Right kidney (tissue), 9 donors: ENCODE measurements around the gene KANSL1L.
"Not testable (repeated sequence)": the region's sequence is repeated elsewhere in the genome, so short reads cannot be mapped to it uniquely, and the experiment has no call there.

Source experiments
- DNase-seq: peaks from one replicate; pipeline ENCODE4 v3.0.0-alpha.2; 2016
- long read RNA-seq, 8 donors: transcript quantifications; one replicate each; lab custom pipeline, GENCODE V29; 2026

The KANSL1L gene
- long read RNA-seq, donor 1, partial matches to known transcripts = 0 of 1 reads
- long read RNA-seq, donor 1, other reads (novel, unspliced or antisense) = 0 of 1 reads
- long read RNA-seq, donor 2, partial matches to known transcripts = 0 of 3 reads
- long read RNA-seq, donor 2, other reads (novel, unspliced or antisense) = 0 of 3 reads
- long read RNA-seq, donor 3, full-length matches to known transcripts = 1 of 1 reads
- long read RNA-seq, donor 3, partial matches to known transcripts = 0 of 1 reads
- long read RNA-seq, donor 3, other reads (novel, unspliced or antisense) = 0 of 1 reads
- long read RNA-seq, donor 4, full-length matches to known transcripts = 4 of 9 reads
- long read RNA-seq, donor 4, partial matches to known transcripts = 5 of 9 reads
- long read RNA-seq, donor 4, other reads (novel, unspliced or antisense) = 0 of 9 reads
- long read RNA-seq, donor 5, partial matches to known transcripts = 13 of 13 reads
- long read RNA-seq, donor 5, other reads (novel, unspliced or antisense) = 0 of 13 reads
- long read RNA-seq, donor 6, full-length matches to known transcripts = 2 of 7 reads
- long read RNA-seq, donor 6, partial matches to known transcripts = 5 of 7 reads
- long read RNA-seq, donor 6, other reads (novel, unspliced or antisense) = 0 of 7 reads
- long read RNA-seq, donor 7, partial matches to known transcripts = 7 of 10 reads
- long read RNA-seq, donor 7, other reads (novel, unspliced or antisense) = 0 of 10 reads
- long read RNA-seq, donor 8, full-length matches to known transcripts = 3 of 12 reads
- long read RNA-seq, donor 8, partial matches to known transcripts = 9 of 12 reads
- long read RNA-seq, donor 8, other reads (novel, unspliced or antisense) = 0 of 12 reads

GRCh38 chr2:210171309-210172218 lies at the start of gene KANSL1L:
Gene KANSL1L (minus strand): TSS chr2:210171409. CDS start chr2:210154582, 16,827 bp downstream.
- peak; percentile 94 for DNase-seq

- DNase-seq = no peak
Measured at GRCh38 chr2:210215120-210215519, 43.9 kb upstream of the KANSL1L start.

- no peak for DNase-seq
Measured at GRCh38 chr2:210210185-210210584, 39.0 kb upstream of the KANSL1L start.

- no peak for DNase-seq
Measured at GRCh38 chr2:210207929-210208328, 36.7 kb upstream of the KANSL1L start.

- no peak for DNase-seq
Measured at GRCh38 chr2:210203558-210203957, 32.3 kb upstream of the KANSL1L start.

- no peak for DNase-seq
Measured at GRCh38 chr2:210203147-210203546, 31.9 kb upstream of the KANSL1L start.

GRCh38 chr2:210199854-210200253 lies 28.6 kb upstream of the KANSL1L start:
- no peak for DNase-seq

GRCh38 chr2:210199186-210199765 lies 28.1 kb upstream of the KANSL1L start:
- DNase-seq = no peak

GRCh38 chr2:210198326-210198725 lies 27.1 kb upstream of the KANSL1L start:
- DNase-seq = no peak

- no peak for DNase-seq
Measured at GRCh38 chr2:210197720-210198119, 26.5 kb upstream of the KANSL1L start.

- DNase-seq = no peak
Measured at GRCh38 chr2:210195101-210195852, 24.1 kb upstream of the KANSL1L start.

GRCh38 chr2:210190345-210190744 lies 19.1 kb upstream of the KANSL1L start:
- no peak for DNase-seq

- no peak for DNase-seq
Measured at GRCh38 chr2:210189452-210190138, 18.4 kb upstream of the KANSL1L start.

GRCh38 chr2:210188755-210189154 lies 17.5 kb upstream of the KANSL1L start:
- DNase-seq = no peak

- DNase-seq = no peak
Measured at GRCh38 chr2:210188190-210188589, 17.0 kb upstream of the KANSL1L start.

- DNase-seq = not testable (repeated sequence)
Measured at GRCh38 chr2:210183936-210184335, 12.7 kb upstream of the KANSL1L start.

- not testable (repeated sequence) for DNase-seq
Measured at GRCh38 chr2:210181606-210182088, 10.4 kb upstream of the KANSL1L start.

GRCh38 chr2:210181033-210181605 lies 9.9 kb upstream of the KANSL1L start:
- not testable (repeated sequence) for DNase-seq

- no peak for DNase-seq
Measured at GRCh38 chr2:210180477-210180876, 9.3 kb upstream of the KANSL1L start.
